Testis (tissue), 3 donors: Measurements from ENCODE around the gene TNS2. TPM values are rescaled to one million over a fixed set of nuclear protein-coding genes. Genes with fewer than 3 reads are reported as not detected.

Experiments
- DNase-seq: peaks from one replicate; pipeline ENCODE4 v3.0.0-alpha.2; 2019
- H3K27ac ChIP-seq, 2 donors: fragments of 200-600 bp; sonication (generic); one replicate each; pipeline ENCODE4 v1.5.1; 2019
- H3K27me3 ChIP-seq: fragments of 200-600 bp; sonication (generic); one replicate; pipeline ENCODE4 v1.5.1; 2019
- H3K36me3 ChIP-seq: fragments of 200-600 bp; sonication (generic); one replicate; pipeline ENCODE4 v1.5.1; 2017; ENCODE audit warnings: low read depth; ENCODE audit errors: missing control alignments
- H3K4me1 ChIP-seq: fragments of 200-600 bp; sonication (generic); one replicate; pipeline ENCODE4 v1.5.1; 2019
- H3K4me3 ChIP-seq, 2 donors: fragments of 200-600 bp; sonication (generic); one replicate each; pipeline ENCODE4 v1.5.1; 2017 to 2019
- H3K9me3 ChIP-seq: fragments of 200-600 bp; sonication (generic); one replicate; pipeline ENCODE4 v1.5.1; 2017
- CTCF ChIP-seq, 3 experiments: fragments of 450-650 bp in 2 of 3; fragments of 200-600 bp in 1 of 3; sonication (generic) in 1 of 3; IDR thresholded peaks; one replicate each; pipeline ENCODE4 v1.5.1; 2016 to 2019; ENCODE audit warnings: antibody characterized with exemption in 3 of 3, mild to moderate bottlenecking in 2 of 3, moderate library complexity in 1 of 3
- POLR2A ChIP-seq: fragments of 450-650 bp; IDR thresholded peaks from one replicate; pipeline ENCODE4 v1.6.1; 2017; ENCODE audit warnings: antibody characterized with exemption, mild to moderate bottlenecking, moderate library complexity
- WGBS, 2 donors: methylation state at CpG; one replicate each; pipeline ENCODE4 v1.1.5; 2018; 5-methylcytosine and 5-hydroxymethylcytosine counted together
- intact Hi-C: fragments of 100-400 bp; cut with DNase I; formaldehyde crosslinking; loops from one replicate; pipeline ENCODE4 v1.15.1; 2023; ENCODE audit warnings: low total_unique reads
- polyA plus RNA-seq: library from polyadenylated mRNA; stranded (reverse); fragments of 350-450 nt; fragmentation: Illumina TruSeq; extraction: RNeasy Lipid Tissue Mini Kit (QIAGEN cat#74804); gene quantifications from one replicate; pipeline ENCODE4 v1.2.3, GENCODE V29; 2014; ENCODE audit warnings: low read depth, low replicate concordance; ENCODE audit not compliant: insufficient read depth
- total RNA-seq, 2 donors: library from RNA; depleted of rRNA; stranded (reverse); fragments of >200 nt; gene quantifications; one replicate each; pipeline ENCODE4 v1.2.3, GENCODE V29; 2016

TNS2 gene
- total and polyA plus RNA-seq, 3 donors from 2014 or later, result 47.0 to 138 (median 108) TPM

GRCh38 chr12:53060064-53060720 lies 10.3 kb downstream of the TNS2 start:
- H3K9me3 ChIP-seq, result no peaks in the 10 kb centered on the region
- H3K27ac ChIP-seq, result peak overlapping the region; percentile 18 to 86
- intact Hi-C loops, result no loop called here
- 85% methylated on average over 7 to 17 of the region's 17 CpGs for WGBS, 2 donors
- TF ChIP-seq CTCF (IDR thresholded peaks at IDR 0.05) (no peak), POLR2A (no peak)
- DNase-seq, result peak; percentile 13
- no peaks in the 10 kb centered on the region for H3K36me3 ChIP-seq
- H3K4me1 ChIP-seq, result peaks cover 50% of the 10 kb centered on the region
- H3K4me3 ChIP-seq, result no peak overlapping the region
- H3K27me3 ChIP-seq, result no peaks in the 10 kb centered on the region

- intact Hi-C loops, result no loop called here
- DNase-seq, result peak; percentile 12
- TF ChIP-seq CTCF (IDR thresholded peaks at IDR 0.05) (no peak), POLR2A (no peak)
These were observed 10.9 kb downstream of the TNS2 start for GRCh38 chr12:53060721-53061276.

GRCh38 chr12:53061404-53062010 lies 11.6 kb downstream of the TNS2 start:
- intact Hi-C loops, result no loop called here
- WGBS, 2 donors, result 78 to 84% methylated on average over 4 to 5 of the region's 5 CpGs
- Histone ChIP-seq H3K27me3 (no peaks in the 10 kb centered on the region), H3K4me3 (no peak overlapping the region), H3K9me3 (no peaks in the 10 kb centered on the region), H3K4me1 (peaks cover 60% of the 10 kb centered on the region), H3K27ac (peak overlapping the region; percentile 9 to 86), H3K36me3 (no peaks in the 10 kb centered on the region)
- peak; percentile 20 for DNase-seq
- TF ChIP-seq CTCF (IDR thresholded peaks at IDR 0.05) (no peak), POLR2A (no peak)

More at GRCh38 chr12:53060721-53061276, 10.9 kb downstream of the TNS2 start:
- H3K27ac ChIP-seq, result peak overlapping the region; percentile 9 to 86
- H3K4me3 ChIP-seq, result no peak overlapping the region
- WGBS, 2 donors, result 60 to 70% methylated on average over 1 to 18 of the region's 18 CpGs
- H3K36me3 ChIP-seq, result no peaks in the 10 kb centered on the region
- no peaks in the 10 kb centered on the region for H3K27me3 ChIP-seq
- H3K4me1 ChIP-seq, result peaks cover 54% of the 10 kb centered on the region
- no peaks in the 10 kb centered on the region for H3K9me3 ChIP-seq

GRCh38 chr12:53062011-53062961 lies 12.4 kb downstream of the TNS2 start:
- DNase-seq, result peak; percentile 14
- Histone ChIP-seq H3K27me3 (no peaks in the 10 kb centered on the region), H3K4me1 (peaks cover 64% of the 10 kb centered on the region), H3K4me3 (no peak overlapping the region), H3K27ac (peak overlapping the region; percentile 9 to 86), H3K36me3 (no peaks in the 10 kb centered on the region), H3K9me3 (no peaks in the 10 kb centered on the region)
- intact Hi-C loops, result no loop called here
- TF ChIP-seq CTCF (IDR thresholded peaks at IDR 0.05), result no peak
- TF ChIP-seq POLR2A, result no peak
- 66 to 72% methylated on average over 14 to 20 of the region's 20 CpGs for WGBS, 2 donors
